HG03095 (cell line): ENCODE results near the gene CSNK2B.
A peak's percentile ranks its signal among the peaks of the same experiment; 100 is the strongest.

ENCODE experiments used
- ATAC-seq: cut with Tn5 transposase; IDR thresholded peaks from one replicate; pipeline ENCODE4 v1.9.1; 2021; ENCODE audit warnings: moderate library complexity; ENCODE audit not compliant: unreplicated experiment

Gene CSNK2B

GRCh38 chr6:31636698-31637596 is 28.9 kb upstream of the CSNK2B start:
- ATAC-seq, result no peak

- ATAC-seq, result no peak
These were observed 26.8 kb upstream of the CSNK2B start for GRCh38 chr6:31639043-31639442.

GRCh38 chr6:31639449-31639861 is 26.4 kb upstream of the CSNK2B start:
- no peak for ATAC-seq

GRCh38 chr6:31640612-31641011 is 25.3 kb upstream of the CSNK2B start:
- no peak for ATAC-seq

- no peak for ATAC-seq
These were observed 24.5 kb upstream of the CSNK2B start for GRCh38 chr6:31641370-31641769.

- ATAC-seq, result no peak
These were observed 22.9 kb upstream of the CSNK2B start for GRCh38 chr6:31642798-31643570.

GRCh38 chr6:31643818-31644454 is 21.9 kb upstream of the CSNK2B start:
- ATAC-seq, result no peak

GRCh38 chr6:31645325-31645724 is 20.6 kb upstream of the CSNK2B start:
- ATAC-seq, result no peak

GRCh38 chr6:31651602-31652191 is 14.2 kb upstream of the CSNK2B start:
- ATAC-seq, result peak; percentile 21

- ATAC-seq, result peak; percentile 47
These were observed 12.8 kb upstream of the CSNK2B start for GRCh38 chr6:31652925-31653724.

GRCh38 chr6:31654574-31655348 is 11.1 kb upstream of the CSNK2B start:
- no peak for ATAC-seq

GRCh38 chr6:31655349-31656237 is 10.3 kb upstream of the CSNK2B start, which contains the start of gene APOM:
TSS of gene APOM (plus strand) at chr6:31655894. CDS start at chr6:31655967, 73 bp downstream.
- no peak for ATAC-seq

- ATAC-seq, result no peak
These were observed 8.3 kb upstream of the CSNK2B start for GRCh38 chr6:31657406-31658157.

GRCh38 chr6:31658158-31658688 is 7.7 kb upstream of the CSNK2B start:
- ATAC-seq, result no peak

- no peak for ATAC-seq
These were observed 6.8 kb upstream of the CSNK2B start for GRCh38 chr6:31658983-31659648.

- no peak for ATAC-seq
These were observed 6.1 kb upstream of the CSNK2B start for GRCh38 chr6:31659649-31660380.
